ENCODE measurements around the gene PADI1. TPM values are rescaled to one million over a fixed set of nuclear protein-coding genes. Genes with fewer than 3 reads are reported as not detected.

The PADI1 gene
- total and polyA plus RNA-seq, 3 donors from 2014 or later: 0.31 to 1.6 TPM; not detected in 1

- Histone ChIP-seq H3K36me3 (ENCODE audit: low read depth, missing control alignments) (no peaks in the 10 kb centered on the region), H3K4me1 (no peaks in the 10 kb centered on the region), H3K9me3 (no peaks in the 10 kb centered on the region), H3K27me3 (no peaks in the 10 kb centered on the region), H3K4me3 (no peak overlapping the region), H3K27ac (no peak overlapping the region)
- intact Hi-C loops (cut with DNase I; ENCODE audit: low total_unique reads): no loop called here
- no peak for DNase-seq
- TF ChIP-seq CTCF (IDR thresholded peaks at IDR 0.05) (no peak), POLR2A (IDR thresholded peaks at IDR 0.05) (no peak)
- 86 to 90% methylated on average over 9 of the region's 9 CpGs for WGBS, 2 donors
These were observed 8.8 kb downstream of the PADI1 start for GRCh38 chr1:17213782-17214148.

GRCh38 chr1:17214876-17215544, 10.1 kb downstream of the PADI1 start:
- intact Hi-C loops (cut with DNase I; ENCODE audit: low total_unique reads): no loop called here
- no peaks in the 10 kb centered on the region for H3K36me3 ChIP-seq (ENCODE audit: low read depth, missing control alignments)
- no peaks in the 10 kb centered on the region for H3K9me3 ChIP-seq
- no peaks in the 10 kb centered on the region for H3K27me3 ChIP-seq
- H3K27ac ChIP-seq: no peak overlapping the region
- no peak overlapping the region for H3K4me3 ChIP-seq
- WGBS, 2 donors: 92 to 93% methylated on average over 4 to 5 of the region's 5 CpGs
- DNase-seq: no peak
- no peaks in the 10 kb centered on the region for H3K4me1 ChIP-seq
- TF ChIP-seq POLR2A (IDR thresholded peaks at IDR 0.05) (no peak), CTCF (IDR thresholded peaks at IDR 0.05) (no peak)

GRCh38 chr1:17215545-17215890, 10.6 kb downstream of the PADI1 start:
- no peak overlapping the region for H3K4me3 ChIP-seq
- no peaks in the 10 kb centered on the region for H3K36me3 ChIP-seq (ENCODE audit: low read depth, missing control alignments)
- TF ChIP-seq CTCF (IDR thresholded peaks at IDR 0.05) (no peak), POLR2A (IDR thresholded peaks at IDR 0.05) (no peak)
- no peaks in the 10 kb centered on the region for H3K4me1 ChIP-seq
- H3K27me3 ChIP-seq: no peaks in the 10 kb centered on the region
- intact Hi-C loops (cut with DNase I; ENCODE audit: low total_unique reads): no loop called here
- no peak for DNase-seq
- WGBS, 2 donors: 89 to 96% methylated on average over 6 of the region's 6 CpGs
- H3K9me3 ChIP-seq: no peaks in the 10 kb centered on the region
- no peak overlapping the region for H3K27ac ChIP-seq

- H3K27ac ChIP-seq: no peak overlapping the region
- H3K4me1 ChIP-seq: no peaks in the 10 kb centered on the region
- H3K36me3 ChIP-seq (ENCODE audit: low read depth, missing control alignments): no peaks in the 10 kb centered on the region
- no peaks in the 10 kb centered on the region for H3K9me3 ChIP-seq
- H3K4me3 ChIP-seq: no peak overlapping the region
- TF ChIP-seq POLR2A (IDR thresholded peaks at IDR 0.05): no peak
- TF ChIP-seq CTCF (IDR thresholded peaks at IDR 0.05): no peak
- H3K27me3 ChIP-seq: no peaks in the 10 kb centered on the region
- no peak for DNase-seq
- intact Hi-C loops (cut with DNase I; ENCODE audit: low total_unique reads): no loop called here
- 66 to 73% methylated on average over 5 of the region's 5 CpGs for WGBS, 2 donors
These were observed 11.2 kb downstream of the PADI1 start for GRCh38 chr1:17216078-17216477.

GRCh38 chr1:17217607-17218006, 12.7 kb downstream of the PADI1 start:
- H3K4me1 ChIP-seq: no peaks in the 10 kb centered on the region
- H3K4me3 ChIP-seq: no peak overlapping the region
- 79 to 86% methylated on average over 3 of the region's 3 CpGs for WGBS, 2 donors
- TF ChIP-seq CTCF (IDR thresholded peaks at IDR 0.05) (no peak), POLR2A (IDR thresholded peaks at IDR 0.05) (no peak)
- no peaks in the 10 kb centered on the region for H3K36me3 ChIP-seq (ENCODE audit: low read depth, missing control alignments)
- no peak overlapping the region for H3K27ac ChIP-seq
- H3K27me3 ChIP-seq: no peaks in the 10 kb centered on the region
- H3K9me3 ChIP-seq: no peaks in the 10 kb centered on the region
- DNase-seq: no peak
- intact Hi-C loops (cut with DNase I; ENCODE audit: low total_unique reads): no loop called here

Measured in testis (tissue), 3 donors.